Esophagus muscularis mucosa (tissue), 4 donors: ENCODE measurements around the gene APOL2. TPM values are rescaled to one million over a fixed set of nuclear protein-coding genes. Genes with fewer than 3 reads are reported as not detected.
"Not testable (repeated sequence)": the region's sequence is repeated elsewhere in the genome, so short reads cannot be mapped to it uniquely, and the experiment has no call there.

Experiments
- DNase-seq: peaks from one replicate; pipeline ENCODE4 v3.0.0-alpha.2; 2017; ENCODE audit errors: extremely low spot score
- H3K27ac ChIP-seq, 4 donors: fragments of 200-600 bp; sonication (generic); replicated peaks in 1 of 4; 1 replicate in 3 of 4; 2 replicates in 1 of 4; pipeline ENCODE4 v1.5.1; 2016 to 2019; ENCODE audit warnings: mild to moderate bottlenecking in 1 of 4
- H3K27me3 ChIP-seq, 4 donors: fragments of 200-600 bp; sonication (generic); one replicate each; pipeline versions ENCODE4 v1.5.1 to v1.6.0; 2016 to 2019
- H3K36me3 ChIP-seq, 4 donors: fragments of 200-600 bp; sonication (generic); one replicate each; pipeline ENCODE4 v1.5.1; 2016 to 2019
- H3K4me1 ChIP-seq, 4 donors: fragments of 200-600 bp; sonication (generic); one replicate each; pipeline ENCODE4 v1.5.1; 2016 to 2019
- H3K4me3 ChIP-seq, 4 donors: fragments of 200-600 bp; sonication (generic); 1 replicate in 2 of 4; 2 replicates in 2 of 4; pipeline ENCODE4 v1.5.1; 2016 to 2019; ENCODE audit warnings: mild to moderate bottlenecking in 4 of 4, moderate library complexity in 1 of 4
- H3K9me3 ChIP-seq, 4 donors: fragments of 200-600 bp; sonication (generic); 1 replicate in 3 of 4; 2 replicates in 1 of 4; pipeline ENCODE4 v1.5.1; 2016 to 2019
- CTCF ChIP-seq, 3 experiments: fragments of 200-600 bp in 2 of 3; fragments of 450-650 bp in 1 of 3; sonication (generic) in 2 of 3; IDR thresholded peaks; one replicate each; pipeline ENCODE4 v1.5.1; 2017 to 2019; ENCODE audit warnings: antibody characterized with exemption in 3 of 3, mild to moderate bottlenecking in 2 of 3, moderate library complexity in 1 of 3
- EP300 ChIP-seq: sonication (generic); formaldehyde crosslinking; IDR thresholded peaks from one replicate; pipeline ENCODE4 v1.6.1; 2017; ENCODE audit warnings: antibody characterized with exemption
- POLR2A ChIP-seq: fragments of 450-650 bp; IDR thresholded peaks from one replicate; pipeline ENCODE4 v1.6.1; 2017; ENCODE audit warnings: antibody characterized with exemption, moderate library complexity, mild to moderate bottlenecking, low read depth
- POLR2AphosphoS5 ChIP-seq, 2 donors: sonication (generic); formaldehyde crosslinking; IDR thresholded peaks; one replicate each; pipeline ENCODE4 v1.6.1; 2017; ENCODE audit warnings: antibody characterized with exemption in 2 of 2
- WGBS: methylation state at CpG from one replicate; pipeline ENCODE4 v1.1.5; 2018; 5-methylcytosine and 5-hydroxymethylcytosine counted together
- intact Hi-C: fragments of 100-400 bp; cut with DNase I; formaldehyde crosslinking; loops from one replicate; pipeline ENCODE4 v1.15.1; 2023
- total RNA-seq, 4 donors: library from RNA; depleted of rRNA; stranded (reverse); fragments of >200 nt; gene quantifications; one replicate each; pipeline versions ENCODE4 v1.1.0 to v1.2.1, GENCODE V29; 2016

The APOL2 gene
- total RNA-seq, 4 donors from 2014 or later = 22.0 to 41.9 (median 34.4) TPM

- WGBS = 74% methylated on average over 5 of the region's 5 CpGs
- Histone ChIP-seq H3K4me1 (peaks cover 9 to 19% (median 14%) of the 10 kb centered on the region in 4 donors), H3K9me3 (no peaks in the 10 kb centered on the region), H3K27me3 (no peaks in the 10 kb centered on the region), H3K4me3 (no peak overlapping the region), H3K36me3 (peaks cover 0 to 5% (median 0%) of the 10 kb centered on the region in 4 donors), H3K27ac (no peak overlapping the region)
- DNase-seq = no peak
- intact Hi-C loops = no loop called here
- TF ChIP-seq EP300 (no peak), POLR2AphosphoS5 (IDR thresholded peaks at IDR 0.05) (no peak), POLR2A (no peak), CTCF (IDR thresholded peaks at IDR 0.05) (no peak)
Measured at GRCh38 chr22:36274531-36274930, 35.2 kb upstream of the APOL2 start.

- H3K4me1 ChIP-seq, H3K27ac ChIP-seq, intact Hi-C loops, DNase-seq, H3K4me3 ChIP-seq, H3K9me3 ChIP-seq, H3K27me3 ChIP-seq, H3K36me3 ChIP-seq: not testable (repeated sequence)
- 93% methylated on average over 5 of the region's 5 CpGs for WGBS
Measured at GRCh38 chr22:36271951-36272350, 32.6 kb upstream of the APOL2 start.

- H3K4me3 ChIP-seq, H3K4me1 ChIP-seq, H3K27ac ChIP-seq, H3K27me3 ChIP-seq, DNase-seq, intact Hi-C loops, H3K9me3 ChIP-seq: not testable (repeated sequence)
- 80% methylated on average over 7 of the region's 7 CpGs for WGBS
- H3K36me3 ChIP-seq = peaks cover 0 to 12% (median 10%) of the 10 kb centered on the region in 4 donors
Measured at GRCh38 chr22:36271231-36271630, 31.9 kb upstream of the APOL2 start.

GRCh38 chr22:36267896-36268485 is 28.7 kb upstream of the APOL2 start:
- WGBS = 92% methylated on average over 11 of the region's 11 CpGs
- TF ChIP-seq POLR2A (no peak), CTCF (IDR thresholded peaks at IDR 0.05) (no peak), POLR2AphosphoS5 (IDR thresholded peaks at IDR 0.05) (no peak), EP300 (no peak)
- intact Hi-C loops = no loop called here
- Histone ChIP-seq H3K36me3 (peaks cover 9 to 36% (median 30%) of the 10 kb centered on the region in 4 donors), H3K4me1 (no peaks in the 10 kb centered on the region), H3K9me3 (no peaks in the 10 kb centered on the region), H3K27me3 (no peaks in the 10 kb centered on the region), H3K4me3 (no peak overlapping the region), H3K27ac (no peak overlapping the region)
- DNase-seq = no peak

GRCh38 chr22:36267058-36267457 is 27.7 kb upstream of the APOL2 start:
- H3K36me3 ChIP-seq = peaks cover 9 to 45% (median 38%) of the 10 kb centered on the region in 4 donors
- H3K4me3 ChIP-seq = no peak overlapping the region
- H3K4me1 ChIP-seq = no peaks in the 10 kb centered on the region
- no peaks in the 10 kb centered on the region for H3K27me3 ChIP-seq
- no peak for DNase-seq
- WGBS = 98% methylated on average over 4 of the region's 4 CpGs
- no peak for TF ChIP-seq POLR2AphosphoS5 (IDR thresholded peaks at IDR 0.05)
- TF ChIP-seq EP300 = no peak
- no peak for TF ChIP-seq CTCF (IDR thresholded peaks at IDR 0.05)
- TF ChIP-seq POLR2A = no peak
- no peaks in the 10 kb centered on the region for H3K9me3 ChIP-seq
- H3K27ac ChIP-seq = no peak overlapping the region
- intact Hi-C loops = no loop called here

- DNase-seq, H3K27me3 ChIP-seq, H3K4me3 ChIP-seq, H3K9me3 ChIP-seq, intact Hi-C loops: not testable (repeated sequence)
- Histone ChIP-seq H3K27ac (peak overlapping the region in 2 of 4 donors; percentile 5 to 42), H3K4me1 (peaks cover 8 to 13% (median 12%) of the 10 kb centered on the region in 4 donors), H3K36me3 (peaks cover 9 to 59% (median 51%) of the 10 kb centered on the region in 4 donors)
- WGBS = 78% methylated on average over 7 of the region's 7 CpGs
Measured at GRCh38 chr22:36263886-36264664, 24.7 kb upstream of the APOL2 start.

GRCh38 chr22:36263216-36263673 is 23.9 kb upstream of the APOL2 start:
- H3K27ac ChIP-seq, H3K9me3 ChIP-seq, H3K27me3 ChIP-seq, H3K4me3 ChIP-seq, DNase-seq, intact Hi-C loops: not testable (repeated sequence)
- peaks cover 16 to 22% (median 20%) of the 10 kb centered on the region in 4 donors for H3K4me1 ChIP-seq
- H3K36me3 ChIP-seq = peaks cover 9 to 59% (median 51%) of the 10 kb centered on the region in 4 donors
- 80% methylated on average over 5 of the region's 5 CpGs for WGBS

GRCh38 chr22:36262307-36262706 is 23.0 kb upstream of the APOL2 start:
- not testable (repeated sequence) for DNase-seq, H3K27ac ChIP-seq
- H3K36me3 ChIP-seq = peaks cover 9 to 66% (median 57%) of the 10 kb centered on the region in 4 donors

GRCh38 chr22:36261675-36262074 is 22.3 kb upstream of the APOL2 start:
- H3K27me3 ChIP-seq, H3K4me3 ChIP-seq, DNase-seq, H3K9me3 ChIP-seq, intact Hi-C loops, H3K27ac ChIP-seq: not testable (repeated sequence)
- peaks cover 26 to 37% (median 30%) of the 10 kb centered on the region in 4 donors for H3K4me1 ChIP-seq
- peaks cover 9 to 66% (median 55%) of the 10 kb centered on the region in 4 donors for H3K36me3 ChIP-seq
- WGBS = 73% methylated on average over 4 of the region's 6 CpGs

More at GRCh38 chr22:36262307-36262706, 23.0 kb upstream of the APOL2 start:
- 86% methylated on average over 3 of the region's 3 CpGs for WGBS
- H3K9me3 ChIP-seq, H3K27me3 ChIP-seq, H3K4me3 ChIP-seq, intact Hi-C loops: not testable (repeated sequence)
- peaks cover 25 to 31% (median 27%) of the 10 kb centered on the region in 4 donors for H3K4me1 ChIP-seq
